Measurements from ENCODE around the gene PLP2. TPM values are rescaled to one million over a fixed set of nuclear protein-coding genes. Genes with fewer than 3 reads are reported as not detected.

The PLP2 gene
- polyA plus RNA-seq, 3 donors: 280 to 374 (median 330) TPM

- Histone ChIP-seq H3K27ac (ENCODE audit: low read depth in 1 of 2, low read length in 2 of 2) (no peak overlapping the region), H3K4me3 (replicated peaks in 1 of 3; ENCODE audit: low read depth in 2 of 3, low read length in 3 of 3) (no peak overlapping the region), H3K9me3 (replicated peaks in 1 of 2; ENCODE audit: control insufficient read depth in 1 of 2, insufficient read depth in 1 of 2, low read length in 2 of 2) (no peaks in the 10 kb centered on the region), H2AFZ (ENCODE audit: insufficient read depth, low read depth, low read length, poor library complexity, severe bottlenecking) (no peak overlapping the region), H3K27me3 (ENCODE audit: control insufficient read depth in 2 of 2, insufficient read depth in 2 of 2, low read length in 2 of 2) (no peaks in the 10 kb centered on the region), H3K4me1 (ENCODE audit: control insufficient read depth in 1 of 2, insufficient read depth in 2 of 2, low read length in 2 of 2) (peaks cover 28 to 44% of the 10 kb centered on the region in 2 donors), H4K20me1 (ENCODE audit: insufficient read depth, low read length) (peaks cover 8% of the 10 kb centered on the region), H3K79me2 (ENCODE audit: insufficient read depth, low read length) (peaks cover 16% of the 10 kb centered on the region), H3K36me3 (replicated peaks in 1 of 2; ENCODE audit: control insufficient read depth in 1 of 2, insufficient read depth in 2 of 2, low read length in 2 of 2) (peaks cover 40 to 68% of the 10 kb centered on the region in 2 donors), H3K4me2 (replicated peaks; ENCODE audit: extremely low read depth, low read length, poor library complexity, severe bottlenecking) (no peak overlapping the region), H3K9ac (ENCODE audit: insufficient read depth, low read length, poor library complexity, severe bottlenecking) (no peak overlapping the region)
- H3K27me3 Mint-ChIP-seq (ENCODE audit: low read depth in 3 of 3): peaks cover 0 to 5% (median 0%) of the 10 kb centered on the region in 3 donors
- H3K4me3 Mint-ChIP-seq: no peak overlapping the region
- H3K36me3 Mint-ChIP-seq: peaks cover 50 to 63% of the 10 kb centered on the region in 2 donors
- TF ChIP-seq CTCF (IDR thresholded peaks at IDR 0.05): no peak
- no peak for DNase-seq
- H3K9me3 Mint-ChIP-seq: peaks cover 0 to 15% (median 7%) of the 10 kb centered on the region in 7 donors
- intact Hi-C loops (cut with micrococcal nuclease): no loop called here
- WGBS (ENCODE audit: insufficient coverage): no CpG with 5 or more reads among the region's 2 CpGs
- peaks cover 33% of the 10 kb centered on the region for H3K4me1 Mint-ChIP-seq
- H3K27ac Mint-ChIP-seq: peak overlapping the region in 1 of 7 donors; percentile 72
These were observed 7.7 kb downstream of the PLP2 start for GRCh38 chrX:49179358-49179757.

GRCh38 chrX:49183701-49184281, 12.1 kb downstream of the PLP2 start:
- peak overlapping the region; percentile 82 for H3K4me2 ChIP-seq (replicated peaks; ENCODE audit: extremely low read depth, low read length, poor library complexity, severe bottlenecking)

More at GRCh38 chrX:49183701-49184281, 12.1 kb downstream of the PLP2 start:
- H4K20me1 ChIP-seq (ENCODE audit: insufficient read depth, low read length): peaks cover 8% of the 10 kb centered on the region
- peak overlapping the region in 1 of 3 experiments; percentile 79 for H3K4me3 ChIP-seq (replicated peaks in 1 of 3; ENCODE audit: low read depth in 2 of 3, low read length in 3 of 3)
- H3K9me3 ChIP-seq (replicated peaks in 1 of 2; ENCODE audit: control insufficient read depth in 1 of 2, insufficient read depth in 1 of 2, low read length in 2 of 2): no peaks in the 10 kb centered on the region
- H3K27ac ChIP-seq (ENCODE audit: low read depth in 1 of 2, low read length in 2 of 2): no peak overlapping the region
- TF ChIP-seq CTCF (IDR thresholded peaks at IDR 0.05): no peak
- 100% methylated on average over 10 of the region's 18 CpGs for WGBS (ENCODE audit: insufficient coverage)
- H3K9ac ChIP-seq (ENCODE audit: insufficient read depth, low read length, poor library complexity, severe bottlenecking): no peak overlapping the region
- intact Hi-C loops (cut with micrococcal nuclease): no loop called here
- H3K36me3 ChIP-seq (replicated peaks in 1 of 2; ENCODE audit: control insufficient read depth in 1 of 2, insufficient read depth in 2 of 2, low read length in 2 of 2): peaks cover 26 to 38% of the 10 kb centered on the region in 2 donors
- H3K4me1 Mint-ChIP-seq: peaks cover 32% of the 10 kb centered on the region
- peaks cover 33 to 37% of the 10 kb centered on the region in 2 donors for H3K36me3 Mint-ChIP-seq
- H3K4me3 Mint-ChIP-seq: peak overlapping the region; percentile 76 to 88
- H2AFZ ChIP-seq (ENCODE audit: insufficient read depth, low read depth, low read length, poor library complexity, severe bottlenecking): no peak overlapping the region
- peak overlapping the region in 2 of 7 donors; percentile 65 to 66 for H3K27ac Mint-ChIP-seq
- peaks cover 0 to 12% (median 0%) of the 10 kb centered on the region in 3 donors for H3K27me3 Mint-ChIP-seq (ENCODE audit: low read depth in 3 of 3)
- H3K4me1 ChIP-seq (ENCODE audit: control insufficient read depth in 1 of 2, insufficient read depth in 2 of 2, low read length in 2 of 2): peaks cover 25 to 36% of the 10 kb centered on the region in 2 donors
- no peak for DNase-seq
- peaks cover 0 to 19% (median 0%) of the 10 kb centered on the region in 7 donors for H3K9me3 Mint-ChIP-seq
- peaks cover 13% of the 10 kb centered on the region for H3K79me2 ChIP-seq (ENCODE audit: insufficient read depth, low read length)
- H3K27me3 ChIP-seq (ENCODE audit: control insufficient read depth in 2 of 2, insufficient read depth in 2 of 2, low read length in 2 of 2): no peaks in the 10 kb centered on the region

All from CD14-positive monocyte (primary cell).